OCI-LY3 (cell line): ENCODE results near the gene MGAT4B.

Experiments used
- CTCF ChIP-seq: fragments of 200-600, 300-600 bp; sonication (generic); IDR thresholded peaks from 2 replicates; pipeline ENCODE4 v1.5.1; 2014; ENCODE audit warnings: antibody characterized with exemption, low read length, low read depth
- EZH2phosphoT487 ChIP-seq: fragments of 200-600 bp; shearing (Covaris generic); IDR thresholded peaks from 2 replicates; pipeline ENCODE4 v1.6.1; 2018; ENCODE audit warnings: antibody characterized with exemption, mixed run types, low read depth

- TF ChIP-seq CTCF (no peak), EZH2phosphoT487 (no peak)
These were observed 18.1 kb upstream of the MGAT4B start for GRCh38 chr5:179824745-179825112.
